Aorta (tissue), 5 donors: ENCODE data around the gene CDK14. TPM values are rescaled to one million over a fixed set of nuclear protein-coding genes. Genes with fewer than 3 reads are reported as not detected.

Experiments used
- ATAC-seq: fragments of 200-7000 bp; cut with Tn5 transposase; one replicate; pipeline ENCODE4 v1.9.1; 2022; ENCODE audit warnings: moderate library complexity; ENCODE audit not compliant: low FRiP score
- DNase-seq, 2 donors: peaks; one replicate each; pipeline ENCODE4 v3.0.0-alpha.2; 2020
- H3K27ac ChIP-seq, 2 donors: one replicate each; pipeline ENCODE4 v1.5.1; 2013; ENCODE audit warnings: low read length in 2 of 2, mild to moderate bottlenecking in 2 of 2, moderate library complexity in 2 of 2, control low read depth in 1 of 2, inconsistent platforms in 1 of 2, low read depth in 1 of 2
- H3K27me3 ChIP-seq, 2 donors: one replicate each; pipeline ENCODE4 v1.6.1; 2013; ENCODE audit warnings: control low read depth in 1 of 2, low read length in 1 of 2, mild to moderate bottlenecking in 1 of 2, moderate library complexity in 1 of 2; ENCODE audit not compliant: insufficient read depth in 2 of 2, control insufficient read depth in 1 of 2
- H3K36me3 ChIP-seq, 2 donors: one replicate each; pipeline ENCODE4 v1.6.1; 2013; ENCODE audit warnings: control low read depth in 1 of 2, low read length in 1 of 2, mild to moderate bottlenecking in 1 of 2; ENCODE audit not compliant: insufficient read depth in 2 of 2, control insufficient read depth in 1 of 2
- H3K4me1 ChIP-seq, 2 donors: one replicate each; pipeline ENCODE4 v1.6.1; 2013; ENCODE audit warnings: low read length in 2 of 2, control low read depth in 1 of 2, mild to moderate bottlenecking in 1 of 2, moderate library complexity in 1 of 2; ENCODE audit not compliant: insufficient read depth in 2 of 2, control insufficient read depth in 1 of 2
- H3K4me3 ChIP-seq, 2 donors: one replicate each; pipeline ENCODE4 v1.5.1; 2013; ENCODE audit warnings: low read length in 2 of 2, control low read depth in 1 of 2, mild to moderate bottlenecking in 1 of 2
- H3K9me3 ChIP-seq: one replicate; pipeline ENCODE4 v1.6.1; 2013; ENCODE audit warnings: mild to moderate bottlenecking, low read length; ENCODE audit not compliant: control insufficient read depth
- WGBS, 2 donors: extraction: QIAGEN DNeasy Blood & Tissue Kit; methylation state at CpG; one replicate each; pipeline ENCODE4 v1.1.7; 2013; 5-methylcytosine and 5-hydroxymethylcytosine counted together
- intact Hi-C, 2 donors: fragments of 100-400 bp; cut with DNase I; formaldehyde crosslinking; loops; one replicate each; pipeline versions ENCODE4 v1.14.2 to v1.15.0; 2022
- polyA plus RNA-seq, 2 donors: library from polyadenylated mRNA; stranded (reverse); fragments of 200-250 nt; gene quantifications; one replicate each; pipeline ENCODE4 v1.2.3, GENCODE V29; 2013
- total RNA-seq, 2 donors: library from RNA; stranded (reverse); fragmentation: NEBNext Ultra II Directional; extraction: Animal tissue kit (Norgen Biotek cat#: 25700); gene quantifications; one replicate each; pipeline ENCODE4 v1.2.1, GENCODE V29; 2021
- donor health status: healthy with polysubstance abuse.
- donor health status: Bipolar disorder and iron deficiency.
- donor health status: DM: no; HTN: no; CAD: no.
- donor health status: DM: no; HTN: no; CAD: no.
- donor health status: DM: yes; HTN: yes; CAD: no.

Gene CDK14
- total and polyA plus RNA-seq, 4 donors, result 4.6 to 72.4 (median 29.5) TPM

- ATAC-seq, result no peak
- no peak for DNase-seq
- H3K4me3 ChIP-seq, result no peak overlapping the region
- no peaks in the 10 kb centered on the region for H3K4me1 ChIP-seq
- WGBS, 2 donors, result 68% methylated on average over 3 of the region's 3 CpGs
- no peaks in the 10 kb centered on the region for H3K9me3 ChIP-seq
- H3K27me3 ChIP-seq, result no peaks in the 10 kb centered on the region
- intact Hi-C loops, result no loop called here
- H3K27ac ChIP-seq, result no peak overlapping the region
- no peaks in the 10 kb centered on the region for H3K36me3 ChIP-seq
These were observed 602.2 kb downstream of the CDK14 start for GRCh38 chr7:91198371-91198770.

DNA sequence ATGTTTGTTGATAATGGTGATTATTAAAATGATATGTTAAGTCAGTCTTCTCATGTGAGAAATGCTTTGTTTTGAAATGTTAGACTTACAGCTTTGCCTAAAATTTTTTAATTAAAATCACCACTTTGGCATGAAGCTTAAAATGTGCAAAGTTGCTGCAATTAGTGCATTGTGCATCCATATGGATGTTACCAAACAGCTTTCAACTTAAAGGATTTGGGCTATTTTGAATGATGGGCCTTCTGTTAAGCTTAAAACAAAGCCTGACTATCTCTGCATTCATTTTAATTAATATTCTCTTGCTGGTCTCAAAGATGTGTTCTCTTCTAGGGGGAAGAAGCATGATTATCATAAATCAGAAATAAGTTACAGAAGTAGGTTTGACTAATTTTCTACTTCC, 603.5 kb downstream of the CDK14 start:
- no peaks in the 10 kb centered on the region for H3K27me3 ChIP-seq
- no peak overlapping the region for H3K4me3 ChIP-seq
- H3K4me1 ChIP-seq, result no peaks in the 10 kb centered on the region
- intact Hi-C loops, result no loop called here
- H3K36me3 ChIP-seq, result no peaks in the 10 kb centered on the region
- no peaks in the 10 kb centered on the region for H3K9me3 ChIP-seq
- ATAC-seq (no peak), DNase-seq (no peak)
- no peak overlapping the region for H3K27ac ChIP-seq

DNA sequence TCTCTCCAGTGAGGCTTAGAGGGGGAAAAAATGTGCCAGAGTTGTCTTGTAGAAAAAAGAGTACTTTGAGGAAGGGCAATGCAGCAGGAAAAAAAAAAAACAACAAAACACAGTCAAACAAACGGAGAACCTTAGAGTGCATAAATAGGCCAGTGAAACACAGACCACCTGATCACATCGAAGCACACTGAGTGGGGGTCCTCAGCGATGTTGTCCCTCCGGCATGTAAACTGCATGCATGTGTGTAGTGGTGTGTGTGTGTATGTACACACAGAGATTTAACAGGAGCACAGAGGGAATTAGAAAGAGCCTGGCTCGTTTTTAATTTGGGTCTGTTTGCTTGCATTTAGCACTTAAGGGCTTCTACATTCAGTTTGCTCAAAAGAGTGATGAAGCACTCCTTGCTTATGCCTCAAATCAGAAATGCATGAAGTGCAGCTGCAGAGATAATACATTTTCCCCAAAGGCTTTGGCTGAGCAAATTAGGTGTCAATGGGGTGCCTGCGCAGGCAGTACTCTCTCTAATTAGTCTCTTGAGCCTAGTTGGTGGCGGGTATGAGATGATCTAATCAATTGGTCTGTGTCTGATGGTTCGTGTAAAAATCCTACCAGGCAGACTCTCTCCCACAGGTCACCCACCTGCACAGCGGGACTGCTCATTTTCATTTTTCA, 605.5 kb downstream of the CDK14 start:
- DNase-seq, result no peak
- ATAC-seq, result no peak
- WGBS, 2 donors, result 81 to 85% methylated on average over 9 of the region's 9 CpGs
- H3K4me3 ChIP-seq, result no peak overlapping the region
- H3K9me3 ChIP-seq, result no peaks in the 10 kb centered on the region
- no peak overlapping the region for H3K27ac ChIP-seq
- no peaks in the 10 kb centered on the region for H3K36me3 ChIP-seq
- no peaks in the 10 kb centered on the region for H3K27me3 ChIP-seq
- intact Hi-C loops, result no loop called here
- no peaks in the 10 kb centered on the region for H3K4me1 ChIP-seq

- intact Hi-C loops, result no loop called here
These were observed 610.3 kb downstream of the CDK14 start for GRCh38 chr7:91206361-91206960.

GRCh38 chr7:91212582-91212981, 616.5 kb downstream of the CDK14 start:
- ATAC-seq, result no peak

More at GRCh38 chr7:91206361-91206960, 610.3 kb downstream of the CDK14 start:
- no peaks in the 10 kb centered on the region for H3K4me1 ChIP-seq
- H3K9me3 ChIP-seq, result no peaks in the 10 kb centered on the region
- DNase-seq (no peak), ATAC-seq (no peak)
- H3K27me3 ChIP-seq, result no peaks in the 10 kb centered on the region
- 72 to 85% methylated on average over 6 of the region's 6 CpGs for WGBS, 2 donors
- H3K4me3 ChIP-seq, result no peak overlapping the region
- H3K27ac ChIP-seq, result no peak overlapping the region
- peaks cover 0 to 1% of the 10 kb centered on the region in 2 donors for H3K36me3 ChIP-seq

GRCh38 chr7:91226411-91226810, 630.3 kb downstream of the CDK14 start:
- intact Hi-C loops, result no loop called here
- H3K27ac ChIP-seq, result no peak overlapping the region
- ATAC-seq, result no peak
- H3K4me1 ChIP-seq, result peaks cover 0 to 1% of the 10 kb centered on the region in 2 donors
- no peaks in the 10 kb centered on the region for H3K36me3 ChIP-seq
- DNase-seq, result no peak
- H3K4me3 ChIP-seq, result no peak overlapping the region
- peaks cover 1% of the 10 kb centered on the region for H3K9me3 ChIP-seq
- H3K27me3 ChIP-seq, result no peaks in the 10 kb centered on the region
- 49 to 51% methylated on average over 2 of the region's 2 CpGs for WGBS, 2 donors

More at GRCh38 chr7:91212582-91212981, 616.5 kb downstream of the CDK14 start:
- Histone ChIP-seq H3K36me3 (peaks cover 0 to 1% of the 10 kb centered on the region in 2 donors), H3K27me3 (no peaks in the 10 kb centered on the region), H3K4me1 (no peaks in the 10 kb centered on the region), H3K4me3 (no peak overlapping the region), H3K9me3 (no peaks in the 10 kb centered on the region), H3K27ac (no peak overlapping the region)
- WGBS, 2 donors, result 52 to 55% methylated on average over 7 of the region's 7 CpGs
- DNase-seq, result no peak
- intact Hi-C loops, result no loop called here

GRCh38 chr7:91228327-91228726, 632.2 kb downstream of the CDK14 start:
- H3K36me3 ChIP-seq, result no peaks in the 10 kb centered on the region
- WGBS, 2 donors, result 89 to 90% methylated on average over 2 of the region's 2 CpGs
- H3K27ac ChIP-seq, result no peak overlapping the region
- no peak for ATAC-seq
- no peak overlapping the region for H3K4me3 ChIP-seq
- peaks cover 1% of the 10 kb centered on the region for H3K9me3 ChIP-seq
- intact Hi-C loops, result no loop called here
- H3K4me1 ChIP-seq, result peaks cover 0 to 1% of the 10 kb centered on the region in 2 donors
- no peaks in the 10 kb centered on the region for H3K27me3 ChIP-seq
- DNase-seq, result no peak

- intact Hi-C loops, result no loop called here
- DNase-seq (no peak), ATAC-seq (no peak)
- Histone ChIP-seq H3K27me3 (no peaks in the 10 kb centered on the region), H3K4me1 (peaks cover 0 to 1% of the 10 kb centered on the region in 2 donors), H3K27ac (no peak overlapping the region), H3K4me3 (no peak overlapping the region), H3K9me3 (peaks cover 1% of the 10 kb centered on the region), H3K36me3 (peaks cover 0 to under 1% of the 10 kb centered on the region in 2 donors)
- WGBS, 2 donors, result 92 to 93% methylated on average over 2 of the region's 2 CpGs
These were observed 632.9 kb downstream of the CDK14 start for GRCh38 chr7:91228927-91229558.

GRCh38 chr7:91230100-91230499, 634.0 kb downstream of the CDK14 start:
- intact Hi-C loops, result no loop called here
- ATAC-seq (no peak), DNase-seq (no peak)
- Histone ChIP-seq H3K27me3 (no peaks in the 10 kb centered on the region), H3K4me1 (peaks cover 0 to 1% of the 10 kb centered on the region in 2 donors), H3K36me3 (peaks cover 0 to 1% of the 10 kb centered on the region in 2 donors), H3K4me3 (no peak overlapping the region), H3K27ac (no peak overlapping the region), H3K9me3 (peaks cover 1% of the 10 kb centered on the region)
- 87 to 95% methylated on average over 2 of the region's 2 CpGs for WGBS, 2 donors
